Panc1 (cell line): ENCODE measurements around the gene CEP128.

ENCODE experiments used
- CTCF ChIP-seq: fragments of 450-650 bp; IDR thresholded peaks from 2 replicates; pipeline ENCODE4 v1.5.1; 2017; ENCODE audit warnings: mild to moderate bottlenecking
- POLR2AphosphoS5 ChIP-seq: IDR thresholded peaks from 2 replicates; pipeline ENCODE4 v1.6.1; 2012; ENCODE audit warnings: mild to moderate bottlenecking, low read depth, low read length, moderate library complexity
- REST ChIP-seq, 2 experiments: IDR thresholded peaks; 2 replicates each; pipeline ENCODE4 v1.6.1; 2011 to 2012; ENCODE audit warnings: low read depth in 2 of 2, control low read depth in 1 of 2, low read length in 1 of 2, mild to moderate bottlenecking in 1 of 2, moderate library complexity in 1 of 2; ENCODE audit not compliant: insufficient read depth in 1 of 2
- SIN3A ChIP-seq: IDR thresholded peaks from 2 replicates; pipeline ENCODE4 v1.6.1; 2012; ENCODE audit warnings: low read depth, mild to moderate bottlenecking, low read length, moderate library complexity, borderline replicate concordance; ENCODE audit not compliant: insufficient read depth
- TCF7L2 ChIP-seq: IDR thresholded peaks from 2 replicates; pipeline ENCODE4 v1.6.1; 2011; ENCODE audit warnings: mild to moderate bottlenecking, low read depth, low read length, inconsistent platforms

- TF ChIP-seq CTCF (no peak), REST (IDR thresholded peaks at IDR 0.05; ENCODE audit: insufficient read depth in 1 of 2, low read depth in 2 of 2, low read length in 1 of 2) (no peak), TCF7L2 (no peak), SIN3A (no peak), POLR2AphosphoS5 (no peak)
Observed at GRCh38 chr14:80537626-80538025, 403.9 kb downstream of the CEP128 start.
